K562 (cell line): Measurements from ENCODE around the gene CDC37. TPM values are rescaled to one million over a fixed set of nuclear protein-coding genes. Genes with fewer than 3 reads are reported as not detected.

Experiments used
- ATAC-seq: fragments of 200-7000 bp; cut with Tn5 transposase; 3 replicates; pipeline ENCODE4 v1.9.1; 2020; ENCODE audit warnings: moderate library complexity
- BruUV-seq: library from RNA; stranded (reverse); fragments of 400-500 nt; replicated peaks from 2 replicates; lab custom pipeline; 2021; lab: Mats Ljungman, UMichigan
- CTCF ChIA-PET: fragments of 300-600 bp; formaldehyde crosslinking; extraction: SDS; loops from one replicate; lab custom pipeline; 2021; ENCODE audit warnings: low intra/inter-chr PET ratio; lab: Yijun Ruan, JAX
- POLR2A ChIA-PET: fragments of 300-600, 350-650 bp; sonication (Branson Sonifier 250); formaldehyde crosslinking; extraction: SDS; loops from one replicate; lab custom pipeline; 2021; ENCODE audit warnings: antibody characterized with exemption, inconsistent platforms; lab: Yijun Ruan, JAX
- DNase-seq, 4 experiments: peaks; one replicate each; pipeline versions ENCODE4 v3.0.0 to v3.0.0-alpha.2; 2011 to 2018; ENCODE audit warnings: low spot score in 3 of 4, mixed read lengths in 3 of 4; ENCODE audit errors: extremely low read depth in 1 of 4
- FAIRE-seq: peaks from 2 replicates; lab custom pipeline; 2011; peaks lifted over from hg19 to GRCh38; lab: Jason Lieb, UNC
- H2AFZ ChIP-seq: 2 replicates; pipeline ENCODE4 v1.6.0; 2011; ENCODE audit warnings: low read depth, low read length, control low read depth, inconsistent platforms
- H3K27ac ChIP-seq: fragments of 200-600 bp; 3 replicates; pipeline ENCODE4 v1.8.0; 2011; ENCODE audit warnings: low read depth, mild to moderate bottlenecking, control low read depth, inconsistent platforms, low read length, moderate library complexity, mixed read lengths; ENCODE audit errors: extremely low read depth
- H3K27me3 ChIP-seq, 2 experiments: fragments of 300-600 bp in 1 of 2; 2 replicates in 1 of 2; 3 replicates in 1 of 2; pipeline versions ENCODE4 v1.6.0 to v1.8.0; 2011; ENCODE audit warnings: inconsistent platforms in 2 of 2, low read length in 2 of 2, mild to moderate bottlenecking in 1 of 2, mixed read lengths in 1 of 2, moderate library complexity in 1 of 2; ENCODE audit not compliant: control insufficient read depth in 2 of 2, insufficient read depth in 2 of 2
- H3K36me3 ChIP-seq: fragments of 300-600 bp; 3 replicates; pipeline ENCODE4 v1.8.0; 2011; ENCODE audit warnings: mild to moderate bottlenecking, low read length, inconsistent platforms; ENCODE audit not compliant: control insufficient read depth, insufficient read depth
- H3K4me1 ChIP-seq, 2 experiments: fragments of 200-600 bp in 1 of 2; replicated peaks in 1 of 2; 2 replicates in 1 of 2; 3 replicates in 1 of 2; pipeline versions ENCODE4 v1.5.1 to v1.8.0; 2011; ENCODE audit warnings: inconsistent platforms in 2 of 2, low read length in 2 of 2, mild to moderate bottlenecking in 1 of 2, mixed read lengths in 1 of 2, moderate library complexity in 1 of 2; ENCODE audit not compliant: control insufficient read depth in 2 of 2, insufficient read depth in 2 of 2
- H3K4me2 ChIP-seq: 2 replicates; pipeline ENCODE4 v1.6.1; 2011; ENCODE audit warnings: low read length, control low read depth, inconsistent platforms, mixed read lengths; ENCODE audit not compliant: insufficient read depth
- H3K4me3 ChIP-seq: fragments of 200-600 bp; sonication (generic), shearing (Covaris generic); 2 replicates; pipeline ENCODE4 v1.5.1; 2016; ENCODE audit warnings: control low read depth, inconsistent platforms
- H3K79me2 ChIP-seq: fragments of 200-600 bp; 3 replicates; pipeline ENCODE4 v1.8.0; 2011; ENCODE audit warnings: low read length, inconsistent platforms; ENCODE audit not compliant: control insufficient read depth, insufficient read depth
- H3K9ac ChIP-seq, 2 experiments: 2 replicates each; pipeline versions ENCODE4 v1.6.0 to v1.6.1; 2011; ENCODE audit warnings: low read depth in 2 of 2, low read length in 2 of 2, control low read depth in 1 of 2, inconsistent platforms in 1 of 2, mild to moderate bottlenecking in 1 of 2, mixed read lengths in 1 of 2; ENCODE audit not compliant: insufficient read depth in 1 of 2
- H3K9me1 ChIP-seq: one replicate; pipeline ENCODE4 v1.6.0; 2011; ENCODE audit warnings: inconsistent platforms, mild to moderate bottlenecking, low read length, moderate library complexity; ENCODE audit not compliant: control insufficient read depth, insufficient read depth
- H3K9me3 ChIP-seq: replicated peaks from 2 replicates; pipeline ENCODE4 v1.5.1; 2011; ENCODE audit warnings: low read depth, low read length, inconsistent platforms; ENCODE audit not compliant: control insufficient read depth, insufficient read depth
- H4K20me1 ChIP-seq: replicated peaks from 2 replicates; pipeline ENCODE4 v1.6.1; 2011; ENCODE audit warnings: low read length, inconsistent platforms, mixed read lengths; ENCODE audit not compliant: control insufficient read depth, insufficient read depth
- EGR1 ChIP-seq: fragments of 450-650 bp; conservative IDR thresholded peaks from 2 replicates; pipeline ENCODE4 v1.6.1; 2017; ENCODE audit warnings: mild to moderate bottlenecking
- ELK3 ChIP-seq: fragments of 450-650 bp; formaldehyde crosslinking; IDR thresholded peaks from 2 replicates; pipeline ENCODE4 v1.4.0; 2020; ENCODE audit warnings: mild to moderate bottlenecking
- ETV5 ChIP-seq: sonication (generic); formaldehyde crosslinking; IDR thresholded peaks from 2 replicates; pipeline ENCODE4 v1.4.0; 2020; ENCODE audit warnings: low read depth, mild to moderate bottlenecking, missing genetic modification reagents
- FOXA3 ChIP-seq, 2 experiments: fragments of 450-650 bp in 1 of 2; sonication (generic) in 1 of 2; formaldehyde crosslinking; IDR thresholded peaks in 1 of 2; conservative IDR thresholded peaks in 1 of 2; 2 replicates each; pipeline versions ENCODE4 v1.4.0 to v1.8.0; 2020 to 2022; ENCODE audit warnings: mild to moderate bottlenecking in 2 of 2, missing genetic modification reagents in 1 of 2
- HBP1 ChIP-seq: fragments of 450-650 bp; formaldehyde crosslinking; IDR thresholded peaks from 2 replicates; pipeline ENCODE4 v1.4.0; 2022; ENCODE audit warnings: missing genetic modification characterization
- KLF13 ChIP-seq: fragments of 450-650 bp; IDR thresholded peaks from 2 replicates; pipeline ENCODE4 v1.6.1; 2016; ENCODE audit warnings: missing genetic modification characterization, low read depth, mild to moderate bottlenecking, missing compliant biosample characterization, moderate library complexity, borderline replicate concordance
- PHB2 ChIP-seq: fragments of 450-650 bp; IDR thresholded peaks from 2 replicates; pipeline ENCODE4 v1.6.1; 2017; ENCODE audit warnings: low read depth
- POLR2B ChIP-seq: fragments of 450-650 bp; IDR thresholded peaks from 2 replicates; pipeline ENCODE4 v1.6.1; 2018; ENCODE audit warnings: low read depth; ENCODE audit not compliant: partially characterized antibody
- POLR2G ChIP-seq: fragments of 200-400 bp; formaldehyde crosslinking; IDR thresholded peaks from 2 replicates; pipeline ENCODE4 v1.6.1; 2017; ENCODE audit warnings: low read depth, mild to moderate bottlenecking, antibody characterized with exemption, low read length, moderate library complexity
- ZFX ChIP-seq: sonication (generic); formaldehyde crosslinking; IDR thresholded peaks from 2 replicates; pipeline ENCODE4 v1.8.0; 2022; ENCODE audit warnings: mild to moderate bottlenecking, missing genetic modification reagents, moderate library complexity
- ZNF184 ChIP-seq: sonication (generic); formaldehyde crosslinking; IDR thresholded peaks from 2 replicates; pipeline ENCODE4 v1.5.0; 2020; ENCODE audit warnings: missing genetic modification reagents
- ZNF224 ChIP-seq: sonication (generic); formaldehyde crosslinking; IDR thresholded peaks from 2 replicates; pipeline ENCODE4 v1.8.0; 2022; ENCODE audit warnings: mild to moderate bottlenecking, missing genetic modification reagents
- whole genome bisulfite sequencing: fragments of 100-300 bp; shearing (Covaris generic); methylation state at CpG from one replicate; pipeline ENCODE4 v1.1.6; 2016; ENCODE audit warnings: low coverage, mixed read lengths; ENCODE audit not compliant: insufficient coverage; ENCODE audit errors: missing lambda C conversion rate; 5-methylcytosine and 5-hydroxymethylcytosine counted together
- in situ Hi-C: fragments of 300-500 bp; cut with MboI; formaldehyde crosslinking; loops from 4 replicates; pipeline ENCODE4 v1.15.0; 2018; ENCODE audit warnings: inconsistent platforms, mixed read lengths
- intact Hi-C: fragments of 100-400 bp; cut with micrococcal nuclease; formaldehyde crosslinking; loops from 2 replicates; pipeline ENCODE4 v1.14.2; 2022
- polyA plus RNA-seq, 8 experiments: library from polyadenylated mRNA; depleted of rRNA in 4 of 8; stranded (reverse) in 5 of 8; unstranded in 3 of 8; fragments of >200 nt; fragmentation: Nextera tagmentation in 2 of 8; fragmentation: Illumina TruSeq in 1 of 8; extraction: Ambion mirVana in 2 of 8; extraction: Trizol in 1 of 8; gene quantifications; 2 replicates each; pipeline versions ENCODE4 v1.2.1 to v1.2.3, GENCODE V29; 2011 to 2014; ENCODE audit warnings: inconsistent platforms in 1 of 8, missing spikeins in 1 of 8
- total RNA-seq, 7 experiments: library from RNA; depleted of rRNA in 6 of 7; stranded (reverse); fragments of >200 nt in 6 of 7; fragmentation: Illumina TruSeq in 2 of 7; extraction: Trizol in 2 of 7; gene quantifications; 2 replicates each; pipeline versions ENCODE4 v1.2.1 to v1.2.3, GENCODE V29; 2011 to 2021; ENCODE audit warnings: low replicate concordance in 1 of 7
- TF ChIP-seq, protein P1 (sequence below): IDR thresholded peaks from 2 replicates; pipeline ENCODE4 v1.6.1; 2011; ENCODE audit not compliant: insufficient read length; ENCODE audit errors: extremely low read depth
- TF ChIP-seq, protein P2 (sequence below): sonication (generic); formaldehyde crosslinking; IDR thresholded peaks from 2 replicates; pipeline ENCODE4 v1.8.0; 2022; ENCODE audit warnings: mild to moderate bottlenecking, missing genetic modification reagents

Gene CDC37
- total and polyA plus RNA-seq, 9 of the 15 experiments (the other 6 are each of a cell fraction or from before 2014, with no cell fraction given) = 6.6 to 538 (median 227) TPM

GRCh38 chr19:10353793-10354391 lies 49.5 kb downstream of the CDC37 start:
- H3K4me2 ChIP-seq = no peak overlapping the region
- no peaks in the 10 kb centered on the region for H3K9me1 ChIP-seq
- no peaks in the 10 kb centered on the region for H3K9me3 ChIP-seq
- no peaks in the 10 kb centered on the region for H3K27me3 ChIP-seq
- peak; percentile 96 for FAIRE-seq
- intact Hi-C loops = no loop called here
- H3K9ac ChIP-seq = peak overlapping the region in 1 of 2 experiments; percentile 35; a peak in 1 of 4 replicates
- peak; percentile 78 to 89 (median 84) for DNase-seq
- BruUV-seq = no TSS peak
- peaks cover 0 to 26% of the 10 kb centered on the region in 2 experiments; a peak in 2 of 5 replicates for H3K4me1 ChIP-seq
- WGBS = 77% methylated on average over 28 of the region's 32 CpGs
- POLR2A ChIA-PET = interaction anchor here (0.7 kb wide), 1 partner anchor 9 kb away, joined by 3 read pairs; no protein-coding TSS in a partner anchor
- no peak overlapping the region for H2AFZ ChIP-seq
- H3K79me2 ChIP-seq = no peaks in the 10 kb centered on the region
- no peak overlapping the region for H3K4me3 ChIP-seq
- peaks cover 67% of the 10 kb centered on the region; the same call in 2 of the 3 replicates for H3K36me3 ChIP-seq
- CTCF ChIA-PET = no interaction called here
- ATAC-seq = peak; percentile 99
- no peak overlapping the region for H3K27ac ChIP-seq
- H4K20me1 ChIP-seq = no peaks in the 10 kb centered on the region
- in situ Hi-C loops = no loop called here
- TF ChIP-seq HBP1 (CRISPR knock-in tag) = 0 out of 2 replicates have a peak, but pooled peaks have one; percentile 13
- TF ChIP-seq, protein P1, sequence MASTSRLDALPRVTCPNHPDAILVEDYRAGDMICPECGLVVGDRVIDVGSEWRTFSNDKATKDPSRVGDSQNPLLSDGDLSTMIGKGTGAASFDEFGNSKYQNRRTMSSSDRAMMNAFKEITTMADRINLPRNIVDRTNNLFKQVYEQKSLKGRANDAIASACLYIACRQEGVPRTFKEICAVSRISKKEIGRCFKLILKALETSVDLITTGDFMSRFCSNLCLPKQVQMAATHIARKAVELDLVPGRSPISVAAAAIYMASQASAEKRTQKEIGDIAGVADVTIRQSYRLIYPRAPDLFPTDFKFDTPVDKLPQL = no peak
- 0 out of 4 replicates have a peak, but pooled peaks of 1 of the 2 experiments have one; percentile 23 for TF ChIP-seq FOXA3 (CRISPR knock-in tag; conservative IDR thresholded peaks at IDR 0.05 in 1 of 2, IDR thresholded peaks at IDR 0.05 in 1 of 2)
- TF ChIP-seq ZNF184 (CRISPR knock-in tag) = no peak
- TF ChIP-seq PHB2 = no peak
- no peak for TF ChIP-seq ZFX
- TF ChIP-seq, protein P2, sequence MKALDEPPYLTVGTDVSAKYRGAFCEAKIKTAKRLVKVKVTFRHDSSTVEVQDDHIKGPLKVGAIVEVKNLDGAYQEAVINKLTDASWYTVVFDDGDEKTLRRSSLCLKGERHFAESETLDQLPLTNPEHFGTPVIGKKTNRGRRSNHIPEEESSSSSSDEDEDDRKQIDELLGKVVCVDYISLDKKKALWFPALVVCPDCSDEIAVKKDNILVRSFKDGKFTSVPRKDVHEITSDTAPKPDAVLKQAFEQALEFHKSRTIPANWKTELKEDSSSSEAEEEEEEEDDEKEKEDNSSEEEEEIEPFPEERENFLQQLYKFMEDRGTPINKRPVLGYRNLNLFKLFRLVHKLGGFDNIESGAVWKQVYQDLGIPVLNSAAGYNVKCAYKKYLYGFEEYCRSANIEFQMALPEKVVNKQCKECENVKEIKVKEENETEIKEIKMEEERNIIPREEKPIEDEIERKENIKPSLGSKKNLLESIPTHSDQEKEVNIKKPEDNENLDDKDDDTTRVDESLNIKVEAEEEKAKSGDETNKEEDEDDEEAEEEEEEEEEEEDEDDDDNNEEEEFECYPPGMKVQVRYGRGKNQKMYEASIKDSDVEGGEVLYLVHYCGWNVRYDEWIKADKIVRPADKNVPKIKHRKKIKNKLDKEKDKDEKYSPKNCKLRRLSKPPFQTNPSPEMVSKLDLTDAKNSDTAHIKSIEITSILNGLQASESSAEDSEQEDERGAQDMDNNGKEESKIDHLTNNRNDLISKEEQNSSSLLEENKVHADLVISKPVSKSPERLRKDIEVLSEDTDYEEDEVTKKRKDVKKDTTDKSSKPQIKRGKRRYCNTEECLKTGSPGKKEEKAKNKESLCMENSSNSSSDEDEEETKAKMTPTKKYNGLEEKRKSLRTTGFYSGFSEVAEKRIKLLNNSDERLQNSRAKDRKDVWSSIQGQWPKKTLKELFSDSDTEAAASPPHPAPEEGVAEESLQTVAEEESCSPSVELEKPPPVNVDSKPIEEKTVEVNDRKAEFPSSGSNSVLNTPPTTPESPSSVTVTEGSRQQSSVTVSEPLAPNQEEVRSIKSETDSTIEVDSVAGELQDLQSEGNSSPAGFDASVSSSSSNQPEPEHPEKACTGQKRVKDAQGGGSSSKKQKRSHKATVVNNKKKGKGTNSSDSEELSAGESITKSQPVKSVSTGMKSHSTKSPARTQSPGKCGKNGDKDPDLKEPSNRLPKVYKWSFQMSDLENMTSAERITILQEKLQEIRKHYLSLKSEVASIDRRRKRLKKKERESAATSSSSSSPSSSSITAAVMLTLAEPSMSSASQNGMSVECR = no peak
- TF ChIP-seq POLR2B = no peak
- TF ChIP-seq ZNF224 (CRISPR knock-in tag) = no peak
- TF ChIP-seq ETV5 (CRISPR knock-in tag) = no peak
- TF ChIP-seq POLR2G = 0 out of 2 replicates have a peak, but pooled peaks have one; percentile 38
- peak; percentile 69 for TF ChIP-seq EGR1
- peak; percentile 79; the same call in 1 of the 2 replicates for TF ChIP-seq KLF13
- no peak for TF ChIP-seq ELK3 (CRISPR knock-in tag)
